WERI-Rb-1 (cell line): Measurements from ENCODE around the gene RSPO4.

Source experiments
- DNase-seq: peaks from one replicate; pipeline ENCODE4 v3.0.0-alpha.2; 2020
- H3K27ac ChIP-seq: fragments of 250-450 bp; sonication (Bioruptor Pico); 2 replicates; pipeline ENCODE4 v1.5.1; 2020; ENCODE audit warnings: mild to moderate bottlenecking, moderate library complexity
- H3K27me3 ChIP-seq: fragments of 250-450 bp; sonication (Bioruptor Pico); 2 replicates; pipeline ENCODE4 v1.5.1; 2021; ENCODE audit warnings: mild to moderate bottlenecking, low read depth, moderate library complexity; ENCODE audit not compliant: insufficient read depth, severe bottlenecking
- H3K36me3 ChIP-seq: fragments of 250-450 bp; sonication (Bioruptor Pico); 2 replicates; pipeline ENCODE4 v1.5.1; 2020; ENCODE audit warnings: mild to moderate bottlenecking, moderate library complexity
- H3K4me3 ChIP-seq: 2 replicates; pipeline ENCODE4 v1.5.1; 2011; ENCODE audit warnings: low read depth, mild to moderate bottlenecking, control low read depth, low read length
- H3K9me3 ChIP-seq: fragments of 250-450 bp; sonication (Bioruptor Pico); 2 replicates; pipeline ENCODE4 v1.5.1; 2021; ENCODE audit warnings: mild to moderate bottlenecking, moderate library complexity; ENCODE audit not compliant: severe bottlenecking
- CTCF ChIP-seq: IDR thresholded peaks from 2 replicates; pipeline ENCODE4 v1.5.1; 2011; ENCODE audit warnings: low read depth, mild to moderate bottlenecking, control low read depth, inconsistent platforms, low read length

Gene RSPO4

DNA sequence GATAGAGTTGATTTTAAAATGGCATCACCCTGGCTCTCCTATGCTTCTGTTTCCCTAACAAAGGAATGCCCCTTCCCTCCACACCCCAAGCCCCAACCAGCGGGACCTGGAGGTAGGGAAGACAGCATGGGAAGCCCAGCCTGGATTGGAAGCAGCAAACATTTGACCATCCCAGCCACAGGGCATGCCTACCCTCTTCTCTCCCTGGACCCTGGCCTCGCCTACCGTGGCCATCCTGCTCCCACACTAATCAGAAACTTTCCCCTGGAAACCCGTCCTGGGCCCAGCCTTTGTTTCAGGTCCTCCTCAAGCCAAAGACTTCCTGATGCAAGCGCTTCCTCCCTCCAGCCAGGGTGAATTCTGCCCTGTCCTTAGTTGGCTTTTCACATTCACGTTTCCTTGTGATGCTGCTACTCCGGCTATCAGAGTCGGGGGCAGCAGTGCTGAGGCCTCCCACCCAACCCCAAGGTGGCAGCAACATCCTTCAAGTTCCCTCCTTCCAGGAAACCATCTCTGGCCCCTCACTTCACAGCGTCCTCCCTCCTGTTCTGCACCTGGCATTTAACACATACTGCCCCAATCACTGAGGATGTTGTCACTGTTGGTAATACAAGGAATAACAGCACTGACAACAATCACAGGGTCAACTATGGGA, 67.8 kb downstream of the RSPO4 start:
- Histone ChIP-seq H3K27me3 (no peaks in the 10 kb centered on the region), H3K9me3 (peaks cover 14% of the 10 kb centered on the region), H3K36me3 (no peaks in the 10 kb centered on the region), H3K4me3 (no peak overlapping the region), H3K27ac (no peak overlapping the region)
- no peak for DNase-seq
- TF ChIP-seq CTCF, result peak; percentile 20; the same call in 1 of the 2 replicates

DNA sequence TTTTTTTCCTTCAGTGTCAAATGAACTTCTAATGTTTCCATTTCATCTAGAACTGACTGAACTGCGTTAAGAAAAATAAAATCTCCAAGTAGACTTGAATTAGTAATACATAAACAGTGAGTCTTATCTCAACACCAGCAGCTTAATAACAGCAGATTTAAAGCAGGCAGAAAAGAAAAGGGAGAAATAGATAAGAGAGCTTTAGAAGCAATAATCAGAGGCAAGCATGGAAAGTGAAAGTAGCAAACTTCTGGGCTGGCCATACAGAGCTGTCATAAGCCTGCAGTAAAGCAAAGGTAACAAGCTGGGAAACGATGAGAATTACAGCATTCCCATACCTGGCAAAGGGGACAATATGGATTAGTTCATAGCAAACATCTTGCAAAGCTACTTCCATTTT, 69.1 kb downstream of the RSPO4 start:
- no peaks in the 10 kb centered on the region for H3K27me3 ChIP-seq
- H3K27ac ChIP-seq, result no peak overlapping the region
- no peak for TF ChIP-seq CTCF
- no peaks in the 10 kb centered on the region for H3K36me3 ChIP-seq
- H3K9me3 ChIP-seq, result peaks cover 14% of the 10 kb centered on the region
- no peak overlapping the region for H3K4me3 ChIP-seq
- DNase-seq, result no peak

GRCh38 chr20:931401-931800, 70.7 kb downstream of the RSPO4 start:
- no peak for DNase-seq
- no peak overlapping the region for H3K4me3 ChIP-seq
- H3K9me3 ChIP-seq, result peaks cover 14% of the 10 kb centered on the region
- TF ChIP-seq CTCF, result no peak
- H3K36me3 ChIP-seq, result no peaks in the 10 kb centered on the region
- H3K27ac ChIP-seq, result no peak overlapping the region
- no peaks in the 10 kb centered on the region for H3K27me3 ChIP-seq

GRCh38 chr20:926670-927069, 75.4 kb downstream of the RSPO4 start:
- Histone ChIP-seq H3K36me3 (no peaks in the 10 kb centered on the region), H3K27me3 (no peaks in the 10 kb centered on the region), H3K4me3 (no peak overlapping the region), H3K9me3 (peaks cover 9% of the 10 kb centered on the region), H3K27ac (no peak overlapping the region)
- no peak for TF ChIP-seq CTCF
- no peak for DNase-seq

DNA sequence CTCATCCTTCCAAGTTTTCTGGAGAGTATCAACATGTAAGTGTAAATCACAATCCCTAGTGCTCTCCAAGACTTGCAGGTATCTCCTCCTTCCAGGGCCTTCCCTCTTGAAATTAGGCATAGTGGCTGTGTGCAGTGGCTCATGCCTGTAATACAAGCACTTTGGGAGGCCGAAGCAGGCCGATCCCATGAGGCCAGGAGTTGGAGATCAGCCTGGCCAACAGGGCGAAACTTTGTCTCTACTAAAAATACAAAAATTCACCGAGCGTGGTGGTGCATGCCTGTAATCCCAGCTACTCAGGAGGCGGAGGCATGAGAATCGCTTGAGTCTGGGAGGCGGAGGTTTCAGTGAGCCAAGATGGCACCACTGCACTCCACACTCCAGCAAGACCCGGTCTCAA, 76.6 kb downstream of the RSPO4 start:
- no peak for DNase-seq
- no peak overlapping the region for H3K4me3 ChIP-seq
- no peaks in the 10 kb centered on the region for H3K27me3 ChIP-seq
- TF ChIP-seq CTCF, result no peak
- no peaks in the 10 kb centered on the region for H3K36me3 ChIP-seq
- no peak overlapping the region for H3K27ac ChIP-seq
- H3K9me3 ChIP-seq, result peaks cover 9% of the 10 kb centered on the region

DNA sequence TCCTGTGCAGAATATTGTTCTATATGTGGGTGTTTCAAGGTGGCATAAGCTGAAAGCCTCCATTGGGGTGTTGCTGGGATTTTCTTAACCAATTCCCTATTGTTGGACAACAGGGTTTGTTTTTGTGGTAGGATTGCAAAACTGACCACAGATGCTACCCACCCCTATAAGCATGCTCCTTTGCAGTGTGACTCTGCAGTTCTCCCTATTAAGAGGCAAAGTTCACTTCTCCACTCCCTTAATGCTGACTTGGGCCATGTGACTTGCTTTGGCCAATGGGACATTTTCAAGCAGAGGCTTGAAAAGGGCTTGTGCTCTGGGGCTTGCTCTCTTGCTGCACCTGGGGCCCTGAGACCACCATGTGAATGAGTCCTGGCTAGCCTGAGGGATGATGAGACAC, 77.5 kb downstream of the RSPO4 start:
- Histone ChIP-seq H3K36me3 (no peaks in the 10 kb centered on the region), H3K9me3 (peaks cover under 1% of the 10 kb centered on the region), H3K4me3 (no peak overlapping the region), H3K27ac (no peak overlapping the region), H3K27me3 (no peaks in the 10 kb centered on the region)
- TF ChIP-seq CTCF, result no peak
- no peak for DNase-seq
